Measurements from ENCODE around the gene STAT5B. TPM values are rescaled to one million over a fixed set of nuclear protein-coding genes. Genes with fewer than 3 reads are reported as not detected.

STAT5B gene
- total RNA-seq, 2 experiments from 2014 or later, result 112 to 116 TPM

- ATAC-seq (no peak), DNase-seq (no peak)
- CTCF ChIA-PET, result no interaction called here
- peaks cover 10% of the 10 kb centered on the region for H3K4me1 Mint-ChIP-seq
- H3K27ac Mint-ChIP-seq, result no peak overlapping the region
- H3K27me3 Mint-ChIP-seq, result no peaks in the 10 kb centered on the region
- H3K4me3 Mint-ChIP-seq, result no peak overlapping the region
- no peaks in the 10 kb centered on the region for H3K36me3 Mint-ChIP-seq
- no peaks in the 10 kb centered on the region for H3K9me3 Mint-ChIP-seq (ENCODE audit: low read depth)
These were observed 116.2 kb downstream of the STAT5B start for GRCh38 chr17:42159796-42160530.

GRCh38 chr17:42155614-42156045 is 120.6 kb downstream of the STAT5B start:
- H3K27ac Mint-ChIP-seq, result peak overlapping the region; percentile 77
- H3K9me3 Mint-ChIP-seq (ENCODE audit: low read depth), result no peaks in the 10 kb centered on the region
- CTCF ChIA-PET, result interaction anchor here (0.7 to 1.0 kb wide), 3 partner anchors 25 to 138 kb away, joined by 4 read pairs; partner anchors contain the start of genes DNAJC7 and KCNH4
- ATAC-seq, result no peak
- H3K4me3 Mint-ChIP-seq, result peak overlapping the region; percentile 85
- peaks cover 4% of the 10 kb centered on the region for H3K36me3 Mint-ChIP-seq
- DNase-seq, result no peak
- H3K4me1 Mint-ChIP-seq, result peaks cover 42% of the 10 kb centered on the region
- H3K27me3 Mint-ChIP-seq, result no peaks in the 10 kb centered on the region

- no peaks in the 10 kb centered on the region for H3K27me3 Mint-ChIP-seq
- CTCF ChIA-PET, result interaction anchor here (0.8 to 2.1 kb wide), 7 partner anchors 10 to 249 kb away, joined by 3 to 7 read pairs (median 3); partner anchors contain the start of genes KCNH4 and STAT3
- no peak for DNase-seq
These were observed 122.1 kb downstream of the STAT5B start for GRCh38 chr17:42153919-42154742.

More at GRCh38 chr17:42153919-42154742, 122.1 kb downstream of the STAT5B start:
- ATAC-seq, result no peak
- Mint-ChIP-seq H3K36me3 (peaks cover 4% of the 10 kb centered on the region), H3K9me3 (ENCODE audit: low read depth) (no peaks in the 10 kb centered on the region), H3K4me1 (peaks cover 42% of the 10 kb centered on the region), H3K27ac (peak overlapping the region; percentile 77), H3K4me3 (peak overlapping the region; percentile 85)

Other genes starting within 250 kb of the STAT5B start
- gene C17orf113, start 225.8 kb downstream of the STAT5B start, total RNA-seq, result under 1 TPM; 0.14 to 0.23 TPM
- under 1 TPM; 0.12 to 0.18 TPM for gene ZNF385C, start 177.9 kb downstream of the STAT5B start, total RNA-seq
- gene DHX58, start 163.7 kb downstream of the STAT5B start, total RNA-seq, result 100 to 1,000 TPM in 1 of 2 experiments, 10 to 100 TPM in 1; 65.8 to 105 TPM
- 10 to 100 TPM; 49.0 to 58.2 TPM for gene KAT2A, start 155.0 kb downstream of the STAT5B start, total RNA-seq
- gene HSPB9, start 153.6 kb downstream of the STAT5B start, total RNA-seq, result under 1 TPM in 1 of 2 experiments, not detected in 1; 0.58 TPM
- gene RAB5C, start 121.4 kb downstream of the STAT5B start, total RNA-seq, result 10 to 100 TPM; 86.9 to 99.4 TPM
- under 1 TPM; 0.09 to 0.56 TPM for gene KCNH4, start 95.2 kb downstream of the STAT5B start, total RNA-seq
- gene HCRT, start 90.9 kb downstream of the STAT5B start, total RNA-seq, result not detected
- 10 to 100 TPM; 17.0 to 18.0 TPM for gene GHDC, start 81.9 kb downstream of the STAT5B start, total RNA-seq
- 100 to 1,000 TPM; 118 to 127 TPM for gene STAT5A, start 12.1 kb upstream of the STAT5B start, total RNA-seq
- gene STAT3, start 112.1 kb upstream of the STAT5B start, total RNA-seq, result 10 to 100 TPM; 90.5 to 97.6 TPM
- gene CAVIN1, start 146.9 kb upstream of the STAT5B start, total RNA-seq, result 1 to 10 TPM in 1 of 2 experiments, under 1 TPM in 1; 0.66 to 1.3 TPM
- 1 to 10 TPM; 4.6 to 6.0 TPM for gene ATP6V0A1, start 182.5 kb upstream of the STAT5B start, total RNA-seq

All from activated CD8-positive, alpha-beta memory T cell treated with anti-CD3 and anti-CD28 coated beads, Interleukin-2, amount 10 ng/mL, durations not matched to agents 7 days and 5 days (primary cell).